ENCODE results near the gene LCN10. TPM values are rescaled to one million over a fixed set of nuclear protein-coding genes. Genes with fewer than 3 reads are reported as not detected.

LCN10 gene
- total and polyA plus RNA-seq, 9 of the 15 experiments (the other 6 are each of a cell fraction or from before 2014, with no cell fraction given) = 0.10 to 0.21 (median 0.14) TPM; not detected in 6

GRCh38 chr9:136784997-136785361, 42.2 kb upstream of the LCN10 start (continued):
- no peak for TF ChIP-seq ZNF274 (IDR thresholded peaks at IDR 0.05; ENCODE audit: borderline replicate concordance, low read depth, low read length)
- TF ChIP-seq, protein P1, sequence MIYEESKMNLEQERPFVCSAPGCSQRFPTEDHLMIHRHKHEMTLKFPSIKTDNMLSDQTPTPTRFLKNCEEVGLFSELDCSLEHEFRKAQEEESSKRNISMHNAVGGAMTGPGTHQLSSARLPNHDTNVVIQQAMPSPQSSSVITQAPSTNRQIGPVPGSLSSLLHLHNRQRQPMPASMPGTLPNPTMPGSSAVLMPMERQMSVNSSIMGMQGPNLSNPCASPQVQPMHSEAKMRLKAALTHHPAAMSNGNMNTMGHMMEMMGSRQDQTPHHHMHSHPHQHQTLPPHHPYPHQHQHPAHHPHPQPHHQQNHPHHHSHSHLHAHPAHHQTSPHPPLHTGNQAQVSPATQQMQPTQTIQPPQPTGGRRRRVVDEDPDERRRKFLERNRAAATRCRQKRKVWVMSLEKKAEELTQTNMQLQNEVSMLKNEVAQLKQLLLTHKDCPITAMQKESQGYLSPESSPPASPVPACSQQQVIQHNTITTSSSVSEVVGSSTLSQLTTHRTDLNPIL (CRISPR knock-in tag; IDR thresholded peaks at IDR 0.05) = no peak
- TF ChIP-seq ZNF444 (CRISPR knock-in tag; IDR thresholded peaks at IDR 0.05) = no peak
- no peak for TF ChIP-seq PURB (CRISPR knock-in tag; IDR thresholded peaks at IDR 0.05; ENCODE audit: low read depth)
- TF ChIP-seq MCM3 (IDR thresholded peaks at IDR 0.05) = no peak
- no peak for TF ChIP-seq GATA2 (CRISPR knock-in tag; IDR thresholded peaks at IDR 0.05)
- no peak for TF ChIP-seq HLTF (IDR thresholded peaks at IDR 0.05)
- no peak for TF ChIP-seq ZFPM2 (CRISPR knock-in tag; IDR thresholded peaks at IDR 0.05)
- TF ChIP-seq ARNT (IDR thresholded peaks at IDR 0.05) = no peak
- TF ChIP-seq ZNF41 (CRISPR knock-in tag; conservative IDR thresholded peaks at IDR 0.05) = no peak
- no peak for TF ChIP-seq JUNB (CRISPR knock-in tag; conservative IDR thresholded peaks at IDR 0.05)
- no peak for TF ChIP-seq NELFE (IDR thresholded peaks at IDR 0.05; ENCODE audit: insufficient read depth, insufficient read length)
- TF ChIP-seq, protein P2, sequence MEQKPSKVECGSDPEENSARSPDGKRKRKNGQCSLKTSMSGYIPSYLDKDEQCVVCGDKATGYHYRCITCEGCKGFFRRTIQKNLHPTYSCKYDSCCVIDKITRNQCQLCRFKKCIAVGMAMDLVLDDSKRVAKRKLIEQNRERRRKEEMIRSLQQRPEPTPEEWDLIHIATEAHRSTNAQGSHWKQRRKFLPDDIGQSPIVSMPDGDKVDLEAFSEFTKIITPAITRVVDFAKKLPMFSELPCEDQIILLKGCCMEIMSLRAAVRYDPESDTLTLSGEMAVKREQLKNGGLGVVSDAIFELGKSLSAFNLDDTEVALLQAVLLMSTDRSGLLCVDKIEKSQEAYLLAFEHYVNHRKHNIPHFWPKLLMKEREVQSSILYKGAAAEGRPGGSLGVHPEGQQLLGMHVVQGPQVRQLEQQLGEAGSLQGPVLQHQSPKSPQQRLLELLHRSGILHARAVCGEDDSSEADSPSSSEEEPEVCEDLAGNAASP (IDR thresholded peaks at IDR 0.05) = no peak
- no peak for TF ChIP-seq ZNF143 (CRISPR knock-in tag; IDR thresholded peaks at IDR 0.05)
- TF ChIP-seq LARP7 (IDR thresholded peaks at IDR 0.05) = no peak
- TF ChIP-seq IFI16 (CRISPR knock-in tag; IDR thresholded peaks at IDR 0.05) = no peak
